NCI-H146 treated with DMSO at 0.1 percent for 48 hours (cell line): ENCODE measurements around the gene INHA.

Experiments
- DNase-seq: peaks from one replicate; lab custom pipeline; 2025; ENCODE audit not compliant: unreplicated experiment; lab: John Stamatoyannopoulos, UW

Gene INHA

GRCh38 chr2:219540784-219541504 is 31.2 kb upstream of the INHA start:
- DNase-seq: no peak

- peak; percentile 56 for DNase-seq
These were observed 30.4 kb upstream of the INHA start for GRCh38 chr2:219541611-219542180.

GRCh38 chr2:219542931-219543595 is 29.0 kb upstream of the INHA start:
- DNase-seq: no peak

GRCh38 chr2:219543596-219544358 is 28.3 kb upstream of the INHA start, which contains the start of the genes CHPF and TMEM198:
Gene CHPF, minus strand, starts transcription at chr2:219543809. Its CDS starts 271 bp downstream, at chr2:219543538.
Gene TMEM198, plus strand, starts transcription at chr2:219544028. Its CDS starts 700 bp downstream, at chr2:219544728.
- DNase-seq: peak; percentile 84

- DNase-seq: no peak
These were observed 27.5 kb upstream of the INHA start for GRCh38 chr2:219544567-219544966.

GRCh38 chr2:219545295-219545942 is 26.7 kb upstream of the INHA start:
- no peak for DNase-seq

- DNase-seq: no peak
These were observed 26.2 kb upstream of the INHA start for GRCh38 chr2:219545943-219546352.

GRCh38 chr2:219547621-219548020 is 24.5 kb upstream of the INHA start:
- DNase-seq: no peak

- no peak for DNase-seq
These were observed 23.1 kb upstream of the INHA start for GRCh38 chr2:219548990-219549389.

- no peak for DNase-seq
These were observed 22.5 kb upstream of the INHA start for GRCh38 chr2:219549619-219550018.

- DNase-seq: peak; percentile 52
These were observed 20.4 kb upstream of the INHA start for GRCh38 chr2:219551441-219552381.

GRCh38 chr2:219552382-219553167 is 19.5 kb upstream of the INHA start:
- DNase-seq: peak; percentile 45

- DNase-seq: no peak
These were observed 19.0 kb upstream of the INHA start for GRCh38 chr2:219553168-219553417.

- DNase-seq: no peak
These were observed 18.6 kb upstream of the INHA start for GRCh38 chr2:219553463-219553963.

- no peak for DNase-seq
These were observed 17.8 kb upstream of the INHA start for GRCh38 chr2:219554350-219554749.

- no peak for DNase-seq
These were observed 16.2 kb upstream of the INHA start for GRCh38 chr2:219555956-219556355.

- DNase-seq: no peak
These were observed 15.7 kb upstream of the INHA start for GRCh38 chr2:219556413-219556812.

GRCh38 chr2:219557320-219557719 is 14.8 kb upstream of the INHA start:
- no peak for DNase-seq
